DND-41 (cell line): Measurements from ENCODE around the gene STX4.

Experiments used
- EZH2 ChIP-seq: IDR thresholded peaks from 3 replicates; pipeline ENCODE4 v1.6.1; 2012; ENCODE audit warnings: borderline replicate concordance, low read depth, mild to moderate bottlenecking, moderate library complexity, low read length, inconsistent platforms; ENCODE audit not compliant: severe bottlenecking
- TF ChIP-seq, protein P1 (sequence below): IDR thresholded peaks from 2 replicates; pipeline ENCODE4 v1.5.1; 2012; ENCODE audit warnings: borderline replicate concordance, low read length, moderate library complexity, mild to moderate bottlenecking; ENCODE audit not compliant: poor library complexity, severe bottlenecking; ENCODE audit errors: extremely low read depth

DNA sequence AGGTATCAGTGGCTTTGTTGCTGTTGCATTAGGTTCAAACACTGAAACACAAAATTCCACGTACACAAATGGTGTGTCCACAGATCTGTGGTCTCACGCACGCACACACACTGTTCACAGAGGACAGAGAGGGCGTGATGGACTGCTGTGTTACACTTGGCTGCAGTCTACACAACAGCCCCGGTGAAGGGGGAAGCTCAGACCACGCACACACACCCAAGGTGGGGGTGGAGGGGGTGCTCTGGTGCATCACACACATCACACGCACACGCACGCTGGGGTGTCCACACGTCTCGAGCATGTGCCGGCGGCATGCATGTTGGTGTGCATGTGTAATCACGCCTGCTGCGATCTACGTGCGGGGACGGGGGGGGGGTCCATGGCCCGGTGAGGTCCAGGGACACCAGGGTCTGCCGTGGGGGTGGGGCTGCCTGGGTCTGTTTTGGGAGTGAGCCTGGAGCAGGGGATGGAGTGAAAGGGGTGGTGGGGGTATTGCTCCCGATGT lies 41.0 kb upstream of the STX4 start:
- TF ChIP-seq, protein P1, sequence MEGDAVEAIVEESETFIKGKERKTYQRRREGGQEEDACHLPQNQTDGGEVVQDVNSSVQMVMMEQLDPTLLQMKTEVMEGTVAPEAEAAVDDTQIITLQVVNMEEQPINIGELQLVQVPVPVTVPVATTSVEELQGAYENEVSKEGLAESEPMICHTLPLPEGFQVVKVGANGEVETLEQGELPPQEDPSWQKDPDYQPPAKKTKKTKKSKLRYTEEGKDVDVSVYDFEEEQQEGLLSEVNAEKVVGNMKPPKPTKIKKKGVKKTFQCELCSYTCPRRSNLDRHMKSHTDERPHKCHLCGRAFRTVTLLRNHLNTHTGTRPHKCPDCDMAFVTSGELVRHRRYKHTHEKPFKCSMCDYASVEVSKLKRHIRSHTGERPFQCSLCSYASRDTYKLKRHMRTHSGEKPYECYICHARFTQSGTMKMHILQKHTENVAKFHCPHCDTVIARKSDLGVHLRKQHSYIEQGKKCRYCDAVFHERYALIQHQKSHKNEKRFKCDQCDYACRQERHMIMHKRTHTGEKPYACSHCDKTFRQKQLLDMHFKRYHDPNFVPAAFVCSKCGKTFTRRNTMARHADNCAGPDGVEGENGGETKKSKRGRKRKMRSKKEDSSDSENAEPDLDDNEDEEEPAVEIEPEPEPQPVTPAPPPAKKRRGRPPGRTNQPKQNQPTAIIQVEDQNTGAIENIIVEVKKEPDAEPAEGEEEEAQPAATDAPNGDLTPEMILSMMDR: no peak
- no peak for TF ChIP-seq EZH2
